ENCODE data around the gene SLC38A3.

DNA sequence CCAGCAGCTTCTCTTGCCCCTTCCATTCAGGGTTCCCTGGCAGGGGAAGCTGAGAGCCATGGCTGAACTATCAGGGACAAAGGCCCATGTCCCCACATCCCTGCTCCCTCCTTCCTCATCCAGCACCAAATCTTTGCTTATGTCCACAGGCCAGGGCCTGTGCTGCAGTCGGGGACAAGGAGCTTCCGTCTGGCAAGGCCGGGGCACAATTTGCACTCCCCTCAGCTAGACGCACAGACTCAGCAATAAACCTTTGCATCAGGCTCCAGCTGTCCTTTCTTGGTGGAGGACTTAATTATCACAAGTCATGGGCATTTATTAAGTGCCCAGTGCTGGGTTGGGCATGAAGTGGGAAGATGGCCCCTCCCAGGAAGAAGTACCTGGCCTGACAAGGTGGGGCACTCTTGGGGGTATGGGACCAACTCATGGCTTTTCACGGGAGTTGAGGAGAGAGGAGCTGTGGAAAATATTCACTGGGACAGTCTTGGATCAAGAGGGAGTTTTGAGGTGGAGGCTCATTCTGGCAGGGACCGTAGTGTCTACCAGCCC, 8.7 kb upstream of the SLC38A3 start:
- no peak for TF ChIP-seq POLR2AphosphoS5 (IDR thresholded peaks at IDR 0.05; ENCODE audit: insufficient read depth in 1 of 2, low read depth in 1 of 2)
- TF ChIP-seq, protein P1, sequence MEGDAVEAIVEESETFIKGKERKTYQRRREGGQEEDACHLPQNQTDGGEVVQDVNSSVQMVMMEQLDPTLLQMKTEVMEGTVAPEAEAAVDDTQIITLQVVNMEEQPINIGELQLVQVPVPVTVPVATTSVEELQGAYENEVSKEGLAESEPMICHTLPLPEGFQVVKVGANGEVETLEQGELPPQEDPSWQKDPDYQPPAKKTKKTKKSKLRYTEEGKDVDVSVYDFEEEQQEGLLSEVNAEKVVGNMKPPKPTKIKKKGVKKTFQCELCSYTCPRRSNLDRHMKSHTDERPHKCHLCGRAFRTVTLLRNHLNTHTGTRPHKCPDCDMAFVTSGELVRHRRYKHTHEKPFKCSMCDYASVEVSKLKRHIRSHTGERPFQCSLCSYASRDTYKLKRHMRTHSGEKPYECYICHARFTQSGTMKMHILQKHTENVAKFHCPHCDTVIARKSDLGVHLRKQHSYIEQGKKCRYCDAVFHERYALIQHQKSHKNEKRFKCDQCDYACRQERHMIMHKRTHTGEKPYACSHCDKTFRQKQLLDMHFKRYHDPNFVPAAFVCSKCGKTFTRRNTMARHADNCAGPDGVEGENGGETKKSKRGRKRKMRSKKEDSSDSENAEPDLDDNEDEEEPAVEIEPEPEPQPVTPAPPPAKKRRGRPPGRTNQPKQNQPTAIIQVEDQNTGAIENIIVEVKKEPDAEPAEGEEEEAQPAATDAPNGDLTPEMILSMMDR (IDR thresholded peaks at IDR 0.05) = no peak
